Sigmoid colon (tissue), 4 donors: ENCODE data around the gene WNK2.

Source experiments
- EP300 ChIP-seq, 4 donors: sonication (generic); formaldehyde crosslinking; IDR thresholded peaks; one replicate each; pipeline ENCODE4 v1.6.1; 2017; ENCODE audit warnings: antibody characterized with exemption in 4 of 4
- POLR2A ChIP-seq, 2 donors: fragments of 450-650 bp; IDR thresholded peaks; one replicate each; pipeline ENCODE4 v1.6.1; 2016; ENCODE audit warnings: antibody characterized with exemption in 2 of 2, mild to moderate bottlenecking in 2 of 2, moderate library complexity in 2 of 2
- POLR2AphosphoS5 ChIP-seq, 4 donors: sonication (generic); formaldehyde crosslinking; IDR thresholded peaks; one replicate each; pipeline ENCODE4 v1.6.1; 2017; ENCODE audit warnings: antibody characterized with exemption in 4 of 4
- TF ChIP-seq, protein P1 (sequence below), 4 experiments: fragments of 450-650 bp in 3 of 4; fragments of 200-600 bp in 1 of 4; IDR thresholded peaks; one replicate each; pipeline ENCODE4 v1.5.1; 2016 to 2019; ENCODE audit warnings: antibody characterized with exemption in 4 of 4, mild to moderate bottlenecking in 3 of 4, moderate library complexity in 2 of 4

DNA sequence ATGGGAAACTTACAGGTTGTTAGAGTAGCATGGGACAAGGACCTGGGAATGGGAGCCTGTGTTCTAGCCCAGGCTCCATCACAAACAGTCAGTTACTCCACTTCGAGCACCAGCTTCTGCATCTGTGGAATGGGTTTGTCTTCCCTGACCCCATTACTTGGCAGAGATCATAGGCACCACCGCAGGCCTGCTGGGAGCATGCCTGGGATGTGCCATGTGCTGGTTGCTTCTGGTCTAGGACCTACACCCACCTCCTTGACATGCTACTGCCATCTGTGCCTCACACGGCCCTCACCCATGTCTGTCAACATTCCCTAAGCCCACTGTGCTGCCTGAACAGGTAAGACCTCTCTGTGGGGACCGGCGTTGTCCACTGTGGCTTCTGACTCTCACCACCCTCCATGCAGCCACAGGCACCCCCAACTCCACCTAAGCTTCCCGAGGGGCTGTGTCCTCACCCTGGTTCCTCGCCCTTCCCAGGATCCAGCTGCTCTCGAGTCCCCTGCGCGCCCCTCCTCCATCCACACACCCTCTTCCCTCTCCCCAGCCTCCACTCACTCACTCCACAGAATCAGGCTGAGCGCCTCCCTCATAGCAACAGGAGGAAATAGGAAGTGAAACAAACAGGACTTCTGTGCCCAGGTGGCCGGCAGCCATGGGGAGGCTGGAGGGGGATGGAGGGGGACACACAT lies 181.6 kb downstream of the WNK2 start:
- TF ChIP-seq, protein P1, sequence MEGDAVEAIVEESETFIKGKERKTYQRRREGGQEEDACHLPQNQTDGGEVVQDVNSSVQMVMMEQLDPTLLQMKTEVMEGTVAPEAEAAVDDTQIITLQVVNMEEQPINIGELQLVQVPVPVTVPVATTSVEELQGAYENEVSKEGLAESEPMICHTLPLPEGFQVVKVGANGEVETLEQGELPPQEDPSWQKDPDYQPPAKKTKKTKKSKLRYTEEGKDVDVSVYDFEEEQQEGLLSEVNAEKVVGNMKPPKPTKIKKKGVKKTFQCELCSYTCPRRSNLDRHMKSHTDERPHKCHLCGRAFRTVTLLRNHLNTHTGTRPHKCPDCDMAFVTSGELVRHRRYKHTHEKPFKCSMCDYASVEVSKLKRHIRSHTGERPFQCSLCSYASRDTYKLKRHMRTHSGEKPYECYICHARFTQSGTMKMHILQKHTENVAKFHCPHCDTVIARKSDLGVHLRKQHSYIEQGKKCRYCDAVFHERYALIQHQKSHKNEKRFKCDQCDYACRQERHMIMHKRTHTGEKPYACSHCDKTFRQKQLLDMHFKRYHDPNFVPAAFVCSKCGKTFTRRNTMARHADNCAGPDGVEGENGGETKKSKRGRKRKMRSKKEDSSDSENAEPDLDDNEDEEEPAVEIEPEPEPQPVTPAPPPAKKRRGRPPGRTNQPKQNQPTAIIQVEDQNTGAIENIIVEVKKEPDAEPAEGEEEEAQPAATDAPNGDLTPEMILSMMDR (IDR thresholded peaks at IDR 0.05): no peak
- no peak for TF ChIP-seq POLR2A (IDR thresholded peaks at IDR 0.05)
- no peak for TF ChIP-seq EP300 (IDR thresholded peaks at IDR 0.05)
- no peak for TF ChIP-seq POLR2AphosphoS5 (IDR thresholded peaks at IDR 0.05)
